NK-92 (cell line): ENCODE measurements around the gene OTX1.
"Not testable (repeated sequence)": the region's sequence is repeated elsewhere in the genome, so short reads cannot be mapped to it uniquely, and the experiment has no call there.

ENCODE experiments used
- DNase-seq: peaks from one replicate; lab custom pipeline; 2025; ENCODE audit not compliant: unreplicated experiment; lab: John Stamatoyannopoulos, UW

The OTX1 gene

GRCh38 chr2:63058921-63059792, 8.5 kb downstream of the OTX1 start:
- DNase-seq, result no peak

- no peak for DNase-seq
Measured at GRCh38 chr2:63059793-63060471, 9.3 kb downstream of the OTX1 start.

- no peak for DNase-seq
Measured at GRCh38 chr2:63060472-63060991, 9.9 kb downstream of the OTX1 start.

GRCh38 chr2:63064197-63064596, 13.6 kb downstream of the OTX1 start:
- no peak for DNase-seq

- DNase-seq, result no peak
Measured at GRCh38 chr2:63064661-63065060, 14.0 kb downstream of the OTX1 start.

- DNase-seq, result no peak
Measured at GRCh38 chr2:63066265-63066664, 15.6 kb downstream of the OTX1 start.

GRCh38 chr2:63066838-63067237, 16.2 kb downstream of the OTX1 start:
- no peak for DNase-seq

- no peak for DNase-seq
Measured at GRCh38 chr2:63071664-63072063, 21.0 kb downstream of the OTX1 start.

- DNase-seq, result no peak
Measured at GRCh38 chr2:63073994-63074393, 23.4 kb downstream of the OTX1 start.

- DNase-seq, result not testable (repeated sequence)
Measured at GRCh38 chr2:63074399-63074798, 23.8 kb downstream of the OTX1 start.

GRCh38 chr2:63078852-63079606, 28.4 kb downstream of the OTX1 start:
- DNase-seq, result no peak

GRCh38 chr2:63081404-63081803, 30.8 kb downstream of the OTX1 start:
- no peak for DNase-seq

GRCh38 chr2:63086687-63087086, 36.1 kb downstream of the OTX1 start:
- no peak for DNase-seq

- no peak for DNase-seq
Measured at GRCh38 chr2:63092401-63092800, 41.8 kb downstream of the OTX1 start.

GRCh38 chr2:63092857-63093256, 42.2 kb downstream of the OTX1 start:
- no peak for DNase-seq

- DNase-seq, result no peak
Measured at GRCh38 chr2:63093502-63093901, 42.9 kb downstream of the OTX1 start.

GRCh38 chr2:63096491-63096890, 45.9 kb downstream of the OTX1 start:
- no peak for DNase-seq

GRCh38 chr2:63099032-63099431, 48.4 kb downstream of the OTX1 start:
- no peak for DNase-seq

- DNase-seq, result no peak
Measured at GRCh38 chr2:63101954-63102353, 51.3 kb downstream of the OTX1 start.

GRCh38 chr2:63104482-63104881, 53.9 kb downstream of the OTX1 start:
- no peak for DNase-seq
